OCI-LY3 (cell line): ENCODE results near the gene SERPIND1.

Source experiments
- H2AFZ ChIP-seq: fragments of 200-600, 300-600 bp; shearing (Covaris generic); 2 replicates; pipeline ENCODE4 v1.6.0; 2014; ENCODE audit warnings: antibody characterized with exemption, low read depth, low read length
- H3K27ac ChIP-seq: fragments of 200-600, 300-600 bp; sonication (generic); 2 replicates; pipeline ENCODE4 v1.5.1; 2014; ENCODE audit warnings: mild to moderate bottlenecking, low read length, moderate library complexity, mixed read lengths
- H3K27me3 ChIP-seq: fragments of 200-600, 300-600 bp; sonication (generic); 2 replicates; pipeline ENCODE4 v1.6.1; 2014; ENCODE audit warnings: low read depth, low read length, mixed read lengths
- H3K36me3 ChIP-seq: fragments of 200-600, 300-600 bp; sonication (generic); replicated peaks from 2 replicates; pipeline ENCODE3; 2014; ENCODE audit warnings: low read depth, low read length, mixed read lengths
- H3K4me1 ChIP-seq: fragments of 300-600, 200-600 bp; sonication (generic); 2 replicates; pipeline ENCODE4 v1.6.1; 2014; ENCODE audit warnings: low read length, mixed read lengths
- H3K4me2 ChIP-seq: fragments of 200-600, 300-600 bp; sonication (generic); 2 replicates; pipeline ENCODE4 v1.6.1; 2014; ENCODE audit warnings: low read length, mixed read lengths
- H3K4me3 ChIP-seq: fragments of 300-600, 200-600 bp; sonication (generic); 2 replicates; pipeline ENCODE4 v1.5.1; 2014; ENCODE audit warnings: antibody characterized with exemption, mild to moderate bottlenecking, low read length, moderate library complexity
- H3K79me2 ChIP-seq: fragments of 300-600, 200-600 bp; shearing (Covaris generic); 2 replicates; pipeline ENCODE4 v1.6.1; 2014; ENCODE audit warnings: mild to moderate bottlenecking, low read length, mixed read lengths
- H3K9ac ChIP-seq: fragments of 300-600, 200-600 bp; shearing (Covaris generic); 2 replicates; pipeline ENCODE4 v1.6.0; 2014; ENCODE audit warnings: mild to moderate bottlenecking, low read length, moderate library complexity
- H3K9me3 ChIP-seq: fragments of 200-600, 300-600 bp; shearing (Covaris generic); 2 replicates; pipeline ENCODE4 v1.6.1; 2014; ENCODE audit warnings: low read length, mixed read lengths; ENCODE audit not compliant: insufficient read depth
- H4K20me1 ChIP-seq: fragments of 200-600, 300-600 bp; sonication (generic); 2 replicates; pipeline ENCODE4 v1.6.1; 2016; ENCODE audit warnings: low read length, mixed read lengths; ENCODE audit not compliant: insufficient read depth
- EZH2phosphoT487 ChIP-seq: fragments of 200-600 bp; shearing (Covaris generic); IDR thresholded peaks from 2 replicates; pipeline ENCODE4 v1.6.1; 2018; ENCODE audit warnings: antibody characterized with exemption, mixed run types, low read depth
- TF ChIP-seq, protein P1 (sequence below): fragments of 200-600, 300-600 bp; sonication (generic); IDR thresholded peaks from 2 replicates; pipeline ENCODE4 v1.5.1; 2014; ENCODE audit warnings: antibody characterized with exemption, low read length, low read depth

SERPIND1 gene

DNA sequence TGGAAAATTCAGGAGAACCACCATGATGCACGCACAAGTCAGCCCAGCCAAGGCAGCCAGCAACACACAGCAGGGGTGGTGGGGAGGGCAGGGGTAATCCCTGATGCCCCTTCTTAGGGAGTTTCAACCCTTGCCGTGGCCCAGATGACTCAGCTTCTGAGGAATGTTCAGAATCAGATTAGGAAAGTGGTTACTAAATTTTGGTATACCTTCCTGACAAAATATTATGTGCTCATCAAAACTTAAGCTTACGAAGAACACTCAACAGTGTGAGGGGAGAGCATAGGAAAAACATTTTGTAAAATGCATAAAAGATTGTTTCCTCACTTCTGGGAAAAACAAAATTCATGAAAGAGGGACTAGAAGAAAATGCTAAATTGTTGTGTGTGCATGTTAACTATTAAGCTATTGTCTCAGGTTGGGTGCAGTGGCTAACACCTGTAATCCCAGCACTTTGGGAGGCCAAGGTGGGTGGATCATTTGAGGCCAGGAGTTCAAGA lies 32.1 kb downstream of the SERPIND1 start:
- H2AFZ ChIP-seq, result no peak overlapping the region
- no peaks in the 10 kb centered on the region for H3K79me2 ChIP-seq
- no peak overlapping the region for H3K27ac ChIP-seq

DNA sequence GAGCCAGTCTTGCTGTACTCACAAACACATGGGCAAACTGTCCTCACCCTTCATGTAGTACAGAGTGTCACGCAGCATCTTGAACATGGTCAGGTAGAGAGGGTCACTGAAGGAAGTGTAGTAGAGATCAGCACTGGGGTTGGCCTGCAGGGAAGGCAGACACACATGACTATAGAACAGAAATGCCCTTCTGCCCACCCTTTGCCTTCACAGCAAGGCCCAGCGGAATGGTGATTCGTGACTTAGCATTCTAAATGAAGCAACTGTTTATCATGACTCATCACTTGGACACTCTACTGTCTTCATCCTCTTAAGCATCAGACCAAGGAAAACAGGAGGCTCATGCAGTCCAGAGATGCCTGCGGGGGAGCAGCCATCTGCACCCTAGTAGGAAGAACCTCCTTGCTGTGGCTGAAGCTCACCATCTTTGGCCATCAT lies 33.4 kb downstream of the SERPIND1 start:
- Histone ChIP-seq H3K4me3 (no peak overlapping the region), H3K27me3 (no peaks in the 10 kb centered on the region), H3K4me2 (no peak overlapping the region), H4K20me1 (no peaks in the 10 kb centered on the region), H3K79me2 (no peaks in the 10 kb centered on the region), H3K9me3 (no peaks in the 10 kb centered on the region), H3K9ac (no peak overlapping the region), H2AFZ (no peak overlapping the region), H3K36me3 (peaks cover 42% of the 10 kb centered on the region), H3K27ac (no peak overlapping the region), H3K4me1 (no peaks in the 10 kb centered on the region)
- no peak for TF ChIP-seq EZH2phosphoT487
- TF ChIP-seq, protein P1, sequence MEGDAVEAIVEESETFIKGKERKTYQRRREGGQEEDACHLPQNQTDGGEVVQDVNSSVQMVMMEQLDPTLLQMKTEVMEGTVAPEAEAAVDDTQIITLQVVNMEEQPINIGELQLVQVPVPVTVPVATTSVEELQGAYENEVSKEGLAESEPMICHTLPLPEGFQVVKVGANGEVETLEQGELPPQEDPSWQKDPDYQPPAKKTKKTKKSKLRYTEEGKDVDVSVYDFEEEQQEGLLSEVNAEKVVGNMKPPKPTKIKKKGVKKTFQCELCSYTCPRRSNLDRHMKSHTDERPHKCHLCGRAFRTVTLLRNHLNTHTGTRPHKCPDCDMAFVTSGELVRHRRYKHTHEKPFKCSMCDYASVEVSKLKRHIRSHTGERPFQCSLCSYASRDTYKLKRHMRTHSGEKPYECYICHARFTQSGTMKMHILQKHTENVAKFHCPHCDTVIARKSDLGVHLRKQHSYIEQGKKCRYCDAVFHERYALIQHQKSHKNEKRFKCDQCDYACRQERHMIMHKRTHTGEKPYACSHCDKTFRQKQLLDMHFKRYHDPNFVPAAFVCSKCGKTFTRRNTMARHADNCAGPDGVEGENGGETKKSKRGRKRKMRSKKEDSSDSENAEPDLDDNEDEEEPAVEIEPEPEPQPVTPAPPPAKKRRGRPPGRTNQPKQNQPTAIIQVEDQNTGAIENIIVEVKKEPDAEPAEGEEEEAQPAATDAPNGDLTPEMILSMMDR, result no peak

More for the DNA sequence above, 32.1 kb downstream of the SERPIND1 start:
- H3K36me3 ChIP-seq, result peaks cover 47% of the 10 kb centered on the region
- no peak overlapping the region for H3K4me2 ChIP-seq
- H4K20me1 ChIP-seq, result no peaks in the 10 kb centered on the region
- H3K9me3 ChIP-seq, result no peaks in the 10 kb centered on the region
- H3K4me1 ChIP-seq, result no peaks in the 10 kb centered on the region
- no peak overlapping the region for H3K4me3 ChIP-seq
- no peak overlapping the region for H3K9ac ChIP-seq
- no peaks in the 10 kb centered on the region for H3K27me3 ChIP-seq
- TF ChIP-seq, protein P1, result no peak
- TF ChIP-seq EZH2phosphoT487, result no peak

DNA sequence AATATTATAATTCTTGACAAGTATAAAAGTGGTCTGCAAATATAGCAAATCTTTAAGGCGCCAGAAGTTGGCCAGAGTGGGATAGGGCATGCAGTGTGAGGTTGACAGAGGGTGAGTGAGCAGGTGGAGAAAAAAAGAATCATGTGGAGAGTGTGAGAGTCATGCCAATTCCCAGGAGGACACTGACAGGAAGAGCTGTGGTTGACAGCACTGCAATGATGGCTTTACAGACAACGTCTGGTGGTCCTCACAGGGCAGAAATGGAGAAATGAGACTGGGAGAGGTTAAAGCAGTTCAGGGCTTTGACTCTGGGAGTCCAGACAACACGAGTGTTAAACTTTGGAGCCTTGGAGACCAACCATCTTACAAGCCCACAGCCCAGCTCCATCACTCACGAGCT lies 34.9 kb downstream of the SERPIND1 start:
- no peak overlapping the region for H3K4me3 ChIP-seq
- no peaks in the 10 kb centered on the region for H4K20me1 ChIP-seq
- TF ChIP-seq, protein P1, result no peak
- no peak for TF ChIP-seq EZH2phosphoT487
- no peak overlapping the region for H3K4me2 ChIP-seq
- no peaks in the 10 kb centered on the region for H3K79me2 ChIP-seq
- H3K9ac ChIP-seq, result no peak overlapping the region
- no peak overlapping the region for H2AFZ ChIP-seq
- no peaks in the 10 kb centered on the region for H3K4me1 ChIP-seq
- peaks cover 42% of the 10 kb centered on the region for H3K36me3 ChIP-seq
- H3K27ac ChIP-seq, result no peak overlapping the region
- no peaks in the 10 kb centered on the region for H3K27me3 ChIP-seq
- no peaks in the 10 kb centered on the region for H3K9me3 ChIP-seq

DNA sequence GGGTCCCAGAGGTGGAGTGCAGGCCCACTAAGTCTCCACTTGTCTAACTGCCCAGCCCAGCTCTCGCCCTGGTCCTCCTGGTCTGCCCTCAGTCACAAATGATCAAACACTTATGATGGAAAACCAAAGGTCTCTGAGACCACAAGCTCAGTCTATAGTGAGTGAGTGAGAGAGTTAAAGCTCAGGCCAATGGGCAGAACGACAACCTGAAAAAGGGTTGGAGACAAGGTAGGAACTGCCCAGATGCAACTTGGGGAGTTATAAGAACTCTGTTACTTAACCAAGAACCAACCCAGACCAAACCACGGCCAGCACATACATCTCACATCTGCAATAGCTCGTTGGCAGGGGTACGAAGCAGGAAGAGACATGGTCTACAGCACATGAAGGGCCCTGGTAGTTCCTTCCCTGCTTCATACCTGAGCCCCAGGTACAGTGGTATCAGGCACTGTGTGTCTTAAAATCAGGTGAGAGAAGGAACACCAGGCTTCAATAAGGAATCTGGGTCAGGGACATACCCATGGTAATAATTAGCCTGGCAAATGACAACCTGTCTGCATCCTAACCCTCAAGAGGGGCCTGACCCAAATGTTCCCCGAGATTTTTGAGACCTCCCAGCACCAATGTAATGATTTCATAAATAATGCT lies 35.7 kb downstream of the SERPIND1 start:
- H3K27ac ChIP-seq, result no peak overlapping the region
- no peaks in the 10 kb centered on the region for H3K79me2 ChIP-seq
- no peak overlapping the region for H2AFZ ChIP-seq
- no peak overlapping the region for H3K9ac ChIP-seq
- H4K20me1 ChIP-seq, result no peaks in the 10 kb centered on the region
- no peak overlapping the region for H3K4me2 ChIP-seq
- no peaks in the 10 kb centered on the region for H3K9me3 ChIP-seq
- no peak overlapping the region for H3K4me3 ChIP-seq
- peaks cover 40% of the 10 kb centered on the region for H3K36me3 ChIP-seq
- H3K27me3 ChIP-seq, result no peaks in the 10 kb centered on the region
- H3K4me1 ChIP-seq, result no peaks in the 10 kb centered on the region
- TF ChIP-seq EZH2phosphoT487, result no peak
- TF ChIP-seq, protein P1, result no peak
